ENCODE measurements around the gene NLRP10.
"Not testable (repeated sequence)": the region's sequence is repeated elsewhere in the genome, so short reads cannot be mapped to it uniquely, and the experiment has no call there.

NLRP10 gene

DNA sequence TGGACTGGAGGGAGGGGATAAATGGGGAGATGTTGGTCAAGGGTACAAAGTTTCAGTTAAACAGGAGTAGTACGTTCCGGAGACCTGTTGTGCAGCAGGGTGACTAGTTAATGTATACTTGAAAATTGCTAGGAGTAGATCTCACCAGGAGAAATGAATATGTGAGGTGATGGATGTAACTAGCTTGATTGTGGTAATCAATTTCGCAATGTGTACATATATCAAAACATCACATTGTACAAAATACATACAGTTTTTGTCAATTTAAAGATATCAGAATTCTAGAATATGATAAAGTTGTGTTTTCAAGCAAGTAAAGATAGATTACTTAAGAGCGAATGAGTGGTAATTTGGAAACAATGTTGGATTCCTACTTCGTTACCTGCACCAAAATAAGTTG lies 35.1 kb upstream of the NLRP10 start:
- H3K36me3 ChIP-seq (ENCODE audit: control insufficient read depth, insufficient read depth, low read length): peaks cover 45% of the 10 kb centered on the region
- no peak overlapping the region for H3K27ac ChIP-seq (ENCODE audit: low read depth, low read length, severe bottlenecking)
- H3K4me1 ChIP-seq (ENCODE audit: control insufficient read depth, insufficient read depth, low read length, poor library complexity, severe bottlenecking): no peaks in the 10 kb centered on the region
- H3K9me3 ChIP-seq (ENCODE audit: control insufficient read depth, low read length): no peaks in the 10 kb centered on the region
- H3K4me3 ChIP-seq (ENCODE audit: extremely low read depth, insufficient read depth, low read length, poor library complexity, severe bottlenecking): no peak overlapping the region
- 71 to 85% methylated on average over 2 to 4 of the region's 5 CpGs for WGBS, 2 experiments (ENCODE audit: insufficient coverage in 2 of 2)

- Histone ChIP-seq H3K4me1 (ENCODE audit: control insufficient read depth, insufficient read depth, low read length, poor library complexity, severe bottlenecking) (no peaks in the 10 kb centered on the region), H3K27ac (ENCODE audit: low read depth, low read length, severe bottlenecking) (no peak overlapping the region), H3K36me3 (ENCODE audit: control insufficient read depth, insufficient read depth, low read length) (peaks cover 51% of the 10 kb centered on the region), H3K9me3 (ENCODE audit: control insufficient read depth, low read length) (no peaks in the 10 kb centered on the region), H3K4me3 (ENCODE audit: extremely low read depth, insufficient read depth, low read length, poor library complexity, severe bottlenecking) (no peak overlapping the region)
- 92 to 94% methylated on average over 7 to 8 of the region's 10 CpGs for WGBS, 2 experiments (ENCODE audit: insufficient coverage in 2 of 2)
These were observed 34.5 kb upstream of the NLRP10 start for GRCh38 chr11:7999795-8000194.

GRCh38 chr11:7994581-7995278 lies 29.5 kb upstream of the NLRP10 start:
- H3K36me3 ChIP-seq (ENCODE audit: control insufficient read depth, insufficient read depth, low read length): peaks cover 91% of the 10 kb centered on the region
- H3K27ac ChIP-seq (ENCODE audit: low read depth, low read length, severe bottlenecking): no peak overlapping the region
- no peak overlapping the region for H3K4me3 ChIP-seq (ENCODE audit: extremely low read depth, insufficient read depth, low read length, poor library complexity, severe bottlenecking)
- WGBS, 2 experiments (ENCODE audit: insufficient coverage in 2 of 2): 96 to 97% methylated on average over 4 to 5 of the region's 6 CpGs
- H3K4me1 ChIP-seq (ENCODE audit: control insufficient read depth, insufficient read depth, low read length, poor library complexity, severe bottlenecking): peaks cover 2% of the 10 kb centered on the region
- no peaks in the 10 kb centered on the region for H3K9me3 ChIP-seq (ENCODE audit: control insufficient read depth, low read length)

DNA sequence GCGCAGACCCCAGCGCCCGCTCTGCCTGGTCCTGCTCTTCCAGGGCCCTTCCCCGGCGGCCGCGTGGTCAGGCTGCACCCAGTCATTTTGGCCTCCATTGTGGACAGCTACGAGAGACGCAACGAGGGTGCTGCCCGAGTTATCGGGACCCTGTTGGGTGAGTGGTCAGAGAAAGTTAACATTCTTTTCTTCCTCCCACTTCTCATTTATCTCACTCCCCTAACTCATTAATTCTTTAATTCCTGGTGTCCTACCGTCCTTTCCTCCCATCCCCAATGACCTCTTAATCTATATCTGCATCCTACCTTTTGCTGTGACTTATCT lies 22.3 kb upstream of the NLRP10 start:
- not testable (repeated sequence) for H3K9me3 ChIP-seq (ENCODE audit: control insufficient read depth, low read length)
- peak overlapping the region; percentile 80 for H3K4me3 ChIP-seq (ENCODE audit: extremely low read depth, insufficient read depth, low read length, poor library complexity, severe bottlenecking)
- peaks cover 38% of the 10 kb centered on the region for H3K36me3 ChIP-seq (ENCODE audit: control insufficient read depth, insufficient read depth, low read length)
- peak overlapping the region; percentile 25 for H3K27ac ChIP-seq (ENCODE audit: low read depth, low read length, severe bottlenecking)
- WGBS, 2 experiments (ENCODE audit: insufficient coverage in 2 of 2): 0% methylated on average over 1 of the region's 13 CpGs
- peaks cover 14% of the 10 kb centered on the region for H3K4me1 ChIP-seq (ENCODE audit: control insufficient read depth, insufficient read depth, low read length, poor library complexity, severe bottlenecking)

DNA sequence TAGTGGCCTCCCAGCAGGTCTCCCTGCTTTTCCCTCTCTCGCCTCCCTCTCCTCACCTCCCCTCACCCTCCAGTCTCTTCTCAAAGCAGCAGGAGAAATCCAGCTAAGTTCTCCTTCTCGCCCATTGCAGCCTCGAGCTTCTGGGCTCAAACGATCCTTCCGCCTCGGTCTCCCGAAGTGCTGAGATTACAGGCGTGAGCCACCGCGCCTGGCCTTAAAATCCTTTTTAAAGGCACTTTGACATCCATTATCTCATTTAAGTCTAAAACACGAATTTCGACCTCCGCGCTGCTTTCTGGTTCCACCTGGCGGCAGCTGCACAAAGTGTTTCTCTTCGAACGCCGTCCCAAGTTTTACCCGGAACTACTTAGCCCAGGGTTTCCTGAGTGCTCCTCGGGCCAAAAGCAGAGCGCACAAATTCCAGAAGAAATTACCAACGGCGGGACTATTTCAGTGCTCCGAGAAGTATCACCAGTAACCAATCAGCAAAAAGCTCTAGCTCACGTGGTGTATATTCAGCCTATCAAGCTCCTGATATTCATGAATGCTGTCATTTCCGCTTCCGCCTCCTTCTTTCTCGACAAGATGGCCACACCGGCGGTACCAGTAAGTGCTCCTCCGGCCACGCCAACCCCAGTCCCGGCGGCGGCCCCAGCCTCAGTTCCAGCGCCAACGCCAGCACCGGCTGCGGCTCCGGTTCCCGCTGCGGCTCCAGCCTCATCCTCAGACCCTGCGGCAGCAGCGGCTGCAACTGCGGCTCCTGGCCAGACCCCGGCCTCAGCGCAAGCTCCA lies 21.7 kb upstream of the NLRP10 start, which contains the start of gene EIF3F:
TSS of gene EIF3F (plus strand) at position 570 of the 792 bp plus-strand sequence. CDS start at position 586, 16 bp downstream.
- Histone ChIP-seq H3K4me1 (ENCODE audit: control insufficient read depth, insufficient read depth, low read length, poor library complexity, severe bottlenecking) (peaks cover 14% of the 10 kb centered on the region), H3K4me3 (ENCODE audit: extremely low read depth, insufficient read depth, low read length, poor library complexity, severe bottlenecking) (peak within 1 kb of the TSS; percentile 80), H3K9me3 (ENCODE audit: control insufficient read depth, low read length) (no peaks in the 10 kb centered on the region), H3K27ac (ENCODE audit: low read depth, low read length, severe bottlenecking) (peak within 1 kb of the TSS; percentile 67), H3K36me3 (ENCODE audit: control insufficient read depth, insufficient read depth, low read length) (peaks cover 32% of the 10 kb centered on the region)
- WGBS, 2 experiments (ENCODE audit: insufficient coverage in 2 of 2): 2% methylated on average over 28 to 42 of the region's 47 CpGs

DNA sequence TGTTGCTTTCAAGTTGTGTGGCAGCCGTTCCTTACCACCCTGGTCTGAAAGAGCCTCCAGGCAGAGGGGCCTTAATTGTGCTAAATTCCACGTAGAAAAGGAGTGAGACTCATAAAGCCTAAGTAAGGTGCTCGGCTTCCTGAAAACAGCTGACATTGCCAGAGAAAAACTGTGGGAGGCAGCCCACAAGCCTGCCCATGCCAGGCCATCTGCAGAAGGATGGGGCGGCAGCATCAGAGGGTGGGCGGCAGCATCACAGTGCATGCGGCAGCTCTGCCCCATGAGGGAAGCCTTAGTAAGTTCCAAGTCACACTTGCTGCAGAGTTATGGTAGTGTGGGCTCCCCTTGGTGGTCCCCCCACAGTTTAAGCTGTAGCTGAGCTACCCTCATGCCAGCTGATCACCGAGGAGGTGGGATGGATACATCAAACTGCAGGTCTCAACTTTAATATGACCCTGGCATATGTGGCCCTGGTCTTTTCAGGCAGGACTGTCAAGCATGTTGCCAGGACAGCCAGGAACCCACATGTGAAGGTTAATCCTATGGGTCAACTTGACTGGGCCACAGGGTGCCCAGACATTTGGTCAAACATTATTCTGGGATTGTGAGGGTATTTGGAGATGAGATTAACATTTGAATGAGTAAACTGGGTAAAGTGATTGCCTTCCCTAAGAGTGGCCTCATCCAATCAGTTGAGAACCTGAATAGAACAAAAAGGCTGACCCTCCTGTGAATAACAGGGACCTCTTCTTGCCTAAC lies 18.8 kb upstream of the NLRP10 start:
- no peak overlapping the region for H3K4me3 ChIP-seq (ENCODE audit: extremely low read depth, insufficient read depth, low read length, poor library complexity, severe bottlenecking)
- H3K9me3 ChIP-seq (ENCODE audit: control insufficient read depth, low read length): no peaks in the 10 kb centered on the region
- H3K36me3 ChIP-seq (ENCODE audit: control insufficient read depth, insufficient read depth, low read length): peaks cover 8% of the 10 kb centered on the region
- no peak overlapping the region for H3K27ac ChIP-seq (ENCODE audit: low read depth, low read length, severe bottlenecking)
- H3K4me1 ChIP-seq (ENCODE audit: control insufficient read depth, insufficient read depth, low read length, poor library complexity, severe bottlenecking): peaks cover 6% of the 10 kb centered on the region
- WGBS, 2 experiments (ENCODE audit: insufficient coverage in 2 of 2): 79 to 82% methylated on average over 6 to 7 of the region's 7 CpGs

DNA sequence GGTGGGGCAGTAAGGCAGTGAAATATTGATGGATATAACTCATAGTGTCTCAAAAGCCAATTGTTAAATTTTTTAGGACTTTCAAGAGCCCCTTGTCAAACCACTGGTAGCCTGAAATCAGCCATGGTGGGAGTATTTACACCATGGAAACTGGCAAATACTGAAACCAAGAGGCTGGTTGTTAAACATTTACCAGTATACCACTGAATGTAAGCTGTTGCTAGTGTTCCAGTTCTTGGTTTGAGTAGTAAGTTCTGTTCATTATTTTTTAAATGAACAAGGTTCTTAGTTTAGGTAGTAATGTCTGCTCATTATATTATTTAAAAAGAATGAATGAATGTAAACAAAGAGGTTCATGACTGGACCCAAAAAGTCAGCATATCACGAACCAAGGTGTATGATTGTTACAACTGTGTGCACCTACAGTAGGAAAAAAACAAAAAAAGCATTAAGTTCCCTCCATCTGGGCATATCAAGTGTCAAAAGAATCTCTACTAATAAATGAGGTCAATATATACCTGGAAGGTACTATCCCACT lies 17.4 kb upstream of the NLRP10 start:
- 86% methylated on average over 1 of the region's 1 CpG; no CpG with 5 or more reads in 1 of the 2 experiments for WGBS, 2 experiments (ENCODE audit: insufficient coverage in 2 of 2)
- H3K27ac ChIP-seq (ENCODE audit: low read depth, low read length, severe bottlenecking): no peak overlapping the region
- H3K4me1 ChIP-seq (ENCODE audit: control insufficient read depth, insufficient read depth, low read length, poor library complexity, severe bottlenecking): peaks cover 5% of the 10 kb centered on the region
- no peak overlapping the region for H3K4me3 ChIP-seq (ENCODE audit: extremely low read depth, insufficient read depth, low read length, poor library complexity, severe bottlenecking)
- no peaks in the 10 kb centered on the region for H3K36me3 ChIP-seq (ENCODE audit: control insufficient read depth, insufficient read depth, low read length)
- H3K9me3 ChIP-seq (ENCODE audit: control insufficient read depth, low read length): no peaks in the 10 kb centered on the region

- H3K27ac ChIP-seq (ENCODE audit: low read depth, low read length, severe bottlenecking): no peak overlapping the region
- no peaks in the 10 kb centered on the region for H3K36me3 ChIP-seq (ENCODE audit: control insufficient read depth, insufficient read depth, low read length)
- H3K4me3 ChIP-seq (ENCODE audit: extremely low read depth, insufficient read depth, low read length, poor library complexity, severe bottlenecking): no peak overlapping the region
- H3K9me3 ChIP-seq (ENCODE audit: control insufficient read depth, low read length): no peaks in the 10 kb centered on the region
- peaks cover 5% of the 10 kb centered on the region for H3K4me1 ChIP-seq (ENCODE audit: control insufficient read depth, insufficient read depth, low read length, poor library complexity, severe bottlenecking)
- 67 to 71% methylated on average over 1 of the region's 1 CpG for WGBS, 2 experiments (ENCODE audit: insufficient coverage in 2 of 2)
These were observed 16.4 kb upstream of the NLRP10 start for GRCh38 chr11:7981619-7982157.

- no peak overlapping the region for H3K4me3 ChIP-seq (ENCODE audit: extremely low read depth, insufficient read depth, low read length, poor library complexity, severe bottlenecking)
- no peaks in the 10 kb centered on the region for H3K36me3 ChIP-seq (ENCODE audit: control insufficient read depth, insufficient read depth, low read length)
- no peaks in the 10 kb centered on the region for H3K9me3 ChIP-seq (ENCODE audit: control insufficient read depth, low read length)
- no peaks in the 10 kb centered on the region for H3K4me1 ChIP-seq (ENCODE audit: control insufficient read depth, insufficient read depth, low read length, poor library complexity, severe bottlenecking)
- H3K27ac ChIP-seq (ENCODE audit: low read depth, low read length, severe bottlenecking): peak overlapping the region; percentile 30
- 83 to 91% methylated on average over 2 to 4 of the region's 5 CpGs for WGBS, 2 experiments (ENCODE audit: insufficient coverage in 2 of 2)
These were observed 12.1 kb upstream of the NLRP10 start for GRCh38 chr11:7977232-7977917.

DNA sequence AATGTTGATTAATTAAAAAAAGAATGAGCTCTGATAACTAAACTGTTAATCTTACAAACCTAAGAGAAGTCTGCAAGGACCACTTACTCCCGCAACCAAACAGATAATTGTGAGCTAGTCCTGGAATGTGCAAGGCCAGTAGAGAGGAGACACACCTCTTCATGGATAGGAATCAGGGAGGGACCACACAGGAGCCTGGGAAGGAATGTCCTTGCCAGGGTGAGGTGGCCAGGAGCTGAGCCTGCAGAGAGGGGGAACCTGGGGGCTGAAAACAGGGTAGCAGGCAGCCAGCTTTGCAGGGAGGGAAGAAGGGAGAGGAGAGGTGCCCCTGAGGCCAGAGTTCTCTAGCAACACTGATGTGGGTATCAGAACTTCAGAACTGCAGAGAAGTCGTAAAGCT lies 9.4 kb upstream of the NLRP10 start:
- no peaks in the 10 kb centered on the region for H3K4me1 ChIP-seq (ENCODE audit: control insufficient read depth, insufficient read depth, low read length, poor library complexity, severe bottlenecking)
- H3K4me3 ChIP-seq (ENCODE audit: extremely low read depth, insufficient read depth, low read length, poor library complexity, severe bottlenecking): no peak overlapping the region
- H3K9me3 ChIP-seq (ENCODE audit: control insufficient read depth, low read length): no peaks in the 10 kb centered on the region
- WGBS, 2 experiments (ENCODE audit: insufficient coverage in 2 of 2): 100% methylated on average over 1 of the region's 2 CpGs; no CpG with 5 or more reads in 1 of the 2 experiments
- no peak overlapping the region for H3K27ac ChIP-seq (ENCODE audit: low read depth, low read length, severe bottlenecking)
- H3K36me3 ChIP-seq (ENCODE audit: control insufficient read depth, insufficient read depth, low read length): no peaks in the 10 kb centered on the region
